Activated T-cell treated with anti-CD3 and anti-CD28 coated beads for 24 hours (primary cell): ENCODE data around the gene MAFG.
"Not testable (repeated sequence)": the region's sequence is repeated elsewhere in the genome, so short reads cannot be mapped to it uniquely, and the experiment has no call there.

Experiments
- DNase-seq: peaks from one replicate; pipeline ENCODE4 v3.0.0-alpha.2; 2020; ENCODE audit warnings: low read depth

Gene MAFG

GRCh38 chr17:81958633-81959342 lies 31.3 kb upstream of the MAFG start:
- DNase-seq: no peak

- no peak for DNase-seq
These were observed 30.3 kb upstream of the MAFG start for GRCh38 chr17:81957691-81958432.

GRCh38 chr17:81956607-81957589 lies 29.4 kb upstream of the MAFG start:
- no peak for DNase-seq

GRCh38 chr17:81955756-81956544 lies 28.4 kb upstream of the MAFG start:
- no peak for DNase-seq

GRCh38 chr17:81955058-81955681 lies 27.6 kb upstream of the MAFG start:
- no peak for DNase-seq

GRCh38 chr17:81954131-81955057 lies 26.9 kb upstream of the MAFG start:
- DNase-seq: no peak

- not testable (repeated sequence) for DNase-seq
These were observed 25.9 kb upstream of the MAFG start for GRCh38 chr17:81953443-81953842.

- DNase-seq: no peak
These were observed 25.3 kb upstream of the MAFG start for GRCh38 chr17:81952792-81953228.

- no peak for DNase-seq
These were observed 24.5 kb upstream of the MAFG start for GRCh38 chr17:81951785-81952684.

- no peak for DNase-seq
These were observed 23.0 kb upstream of the MAFG start for GRCh38 chr17:81950501-81950900.

- DNase-seq: no peak
These were observed 21.3 kb upstream of the MAFG start for GRCh38 chr17:81948635-81949378.

GRCh38 chr17:81947189-81947588 lies 19.7 kb upstream of the MAFG start, which contains the start of gene MYADML2:
Gene MYADML2, minus strand, starts transcription at chr17:81947233. Its CDS starts 5,492 bp downstream, at chr17:81941741.
- DNase-seq: no peak

- no peak for DNase-seq
These were observed 17.3 kb upstream of the MAFG start for GRCh38 chr17:81944858-81945257.

GRCh38 chr17:81942167-81942553 lies 14.6 kb upstream of the MAFG start:
- DNase-seq: no peak

- no peak for DNase-seq
These were observed 14.1 kb upstream of the MAFG start for GRCh38 chr17:81941484-81942166.

- no peak for DNase-seq
These were observed 13.3 kb upstream of the MAFG start for GRCh38 chr17:81940538-81941483.
